Measurements from ENCODE around the gene VEGFB.

The VEGFB gene

GRCh38 chr11:64284962-64285884, 50.8 kb downstream of the VEGFB start, which contains the start of gene GPR137:
TSS of gene GPR137 (plus strand) at chr11:64285848. CDS start at chr11:64286525, 677 bp downstream.
- DNase-seq: peak; percentile 85

GRCh38 chr11:64285885-64286800, 51.8 kb downstream of the VEGFB start:
- peak; percentile 61 for DNase-seq

- DNase-seq: no peak
Measured at GRCh38 chr11:64286801-64287159, 52.4 kb downstream of the VEGFB start.

- no peak for DNase-seq
Measured at GRCh38 chr11:64287676-64288352, 53.4 kb downstream of the VEGFB start.

GRCh38 chr11:64288353-64288750, 54.0 kb downstream of the VEGFB start:
- no peak for DNase-seq

Measured in hematopoietic multipotent progenitor cell treated with erythropoietin and hydrocortisone succinate and interleukin-3 and kit ligand, for 8 days (in vitro differentiated cells).